Measurements from ENCODE around the gene SLC45A2.
A peak's percentile ranks its signal among the peaks of the same experiment; 100 is the strongest.

Gene SLC45A2

GRCh38 chr5:34026089-34026761 lies 41.7 kb upstream of the SLC45A2 start:
- Histone ChIP-seq H3K4me3 (ENCODE audit: low read depth in 1 of 2, low read length in 1 of 2) (no peak overlapping the region), H3K9me3 (no peaks in the 10 kb centered on the region), H3K36me3 (no peaks in the 10 kb centered on the region), H3K4me1 (ENCODE audit: control insufficient read depth in 1 of 2, insufficient read depth in 1 of 2, low read depth in 1 of 2, low read length in 1 of 2) (peaks cover 29 to 30% of the 10 kb centered on the region in 2 experiments), H3K27ac (no peak overlapping the region), H3K27me3 (no peaks in the 10 kb centered on the region)
- TF ChIP-seq CTCF (IDR thresholded peaks at IDR 0.05) = no peak

GRCh38 chr5:34022121-34022705 lies 37.7 kb upstream of the SLC45A2 start:
- Histone ChIP-seq H3K4me1 (ENCODE audit: control insufficient read depth in 1 of 2, insufficient read depth in 1 of 2, low read depth in 1 of 2, low read length in 1 of 2) (peaks cover 37 to 38% of the 10 kb centered on the region in 2 experiments), H3K4me3 (ENCODE audit: low read depth in 1 of 2, low read length in 1 of 2) (peak overlapping the region; percentile 18 to 23), H3K9me3 (no peaks in the 10 kb centered on the region), H3K27me3 (no peaks in the 10 kb centered on the region), H3K36me3 (no peaks in the 10 kb centered on the region), H3K27ac (peak overlapping the region; percentile 82)
- TF ChIP-seq CTCF (IDR thresholded peaks at IDR 0.05) = no peak

GRCh38 chr5:34021334-34021733 lies 36.8 kb upstream of the SLC45A2 start:
- Histone ChIP-seq H3K27ac (peak overlapping the region; percentile 82), H3K9me3 (no peaks in the 10 kb centered on the region), H3K4me1 (ENCODE audit: control insufficient read depth in 1 of 2, insufficient read depth in 1 of 2, low read depth in 1 of 2, low read length in 1 of 2) (peaks cover 37 to 38% of the 10 kb centered on the region in 2 experiments), H3K27me3 (no peaks in the 10 kb centered on the region), H3K36me3 (no peaks in the 10 kb centered on the region), H3K4me3 (ENCODE audit: low read depth in 1 of 2, low read length in 1 of 2) (no peak overlapping the region)
- TF ChIP-seq CTCF (IDR thresholded peaks at IDR 0.05) = no peak

GRCh38 chr5:34020726-34021125 lies 36.2 kb upstream of the SLC45A2 start:
- Histone ChIP-seq H3K4me1 (ENCODE audit: control insufficient read depth in 1 of 2, insufficient read depth in 1 of 2, low read depth in 1 of 2, low read length in 1 of 2) (peaks cover 37 to 38% of the 10 kb centered on the region in 2 experiments), H3K27me3 (no peaks in the 10 kb centered on the region), H3K9me3 (no peaks in the 10 kb centered on the region), H3K27ac (peak overlapping the region; percentile 82), H3K36me3 (no peaks in the 10 kb centered on the region), H3K4me3 (ENCODE audit: low read depth in 1 of 2, low read length in 1 of 2) (no peak overlapping the region)
- no peak for TF ChIP-seq CTCF (IDR thresholded peaks at IDR 0.05)

GRCh38 chr5:34017254-34017653 lies 32.8 kb upstream of the SLC45A2 start:
- Histone ChIP-seq H3K9me3 (no peaks in the 10 kb centered on the region), H3K27ac (no peak overlapping the region), H3K27me3 (no peaks in the 10 kb centered on the region), H3K4me1 (ENCODE audit: control insufficient read depth in 1 of 2, insufficient read depth in 1 of 2, low read depth in 1 of 2, low read length in 1 of 2) (peaks cover 19% of the 10 kb centered on the region in 2 experiments), H3K4me3 (ENCODE audit: low read depth in 1 of 2, low read length in 1 of 2) (no peak overlapping the region), H3K36me3 (no peaks in the 10 kb centered on the region)
- no peak for TF ChIP-seq CTCF (IDR thresholded peaks at IDR 0.05)
